GM23338 (cell line): Measurements from ENCODE around the gene UNKL. TPM values are rescaled to one million over a fixed set of nuclear protein-coding genes. Genes with fewer than 3 reads are reported as not detected.

ENCODE experiments used
- ATAC-seq: fragments of 200-7000 bp; cut with Tn5 transposase; 3 replicates; pipeline ENCODE4 v1.9.1; 2020
- DNase-seq: peaks from one replicate; pipeline ENCODE4 v3.0.0-alpha.2; 2015; ENCODE audit warnings: low spot score
- H2AFZ ChIP-seq: fragments of 200-600 bp; sonication (generic); 2 replicates; pipeline ENCODE4 v1.8.0; 2016; ENCODE audit warnings: antibody characterized with exemption, mild to moderate bottlenecking, moderate library complexity
- H3F3A ChIP-seq: fragments of 200-600 bp; sonication (generic); replicated peaks from 2 replicates; pipeline ENCODE4 v1.8.0; 2017; ENCODE audit warnings: antibody characterized with exemption, mixed run types, low read depth
- H3K27ac ChIP-seq: fragments of 200-600 bp; sonication (generic); 2 replicates; pipeline ENCODE4 v1.6.1; 2016; ENCODE audit warnings: low read depth
- H3K27me3 ChIP-seq: fragments of 200-600 bp; sonication (generic); 2 replicates; pipeline ENCODE4 v1.8.0; 2016; ENCODE audit warnings: mild to moderate bottlenecking, mixed run types, moderate library complexity; ENCODE audit not compliant: insufficient read depth
- H3K36me3 ChIP-seq: fragments of 200-600 bp; sonication (generic); 2 replicates; pipeline ENCODE4 v1.8.0; 2016; ENCODE audit warnings: mild to moderate bottlenecking; ENCODE audit not compliant: insufficient read depth
- H3K4me1 ChIP-seq: fragments of 200-600 bp; sonication (generic); 2 replicates; pipeline ENCODE4 v1.8.0; 2016; ENCODE audit warnings: mild to moderate bottlenecking, moderate library complexity; ENCODE audit not compliant: insufficient read depth
- H3K4me2 ChIP-seq: fragments of 200-600 bp; sonication (generic); 2 replicates; pipeline ENCODE4 v1.7.1; 2017; ENCODE audit warnings: mixed run types
- H3K4me3 ChIP-seq: fragments of 200-600 bp; sonication (generic); 2 replicates; pipeline ENCODE4 v1.6.1; 2016; ENCODE audit warnings: mixed run types
- H3K79me2 ChIP-seq: fragments of 200-600 bp; sonication (generic); replicated peaks from 2 replicates; pipeline ENCODE4 v1.8.0; 2017; ENCODE audit warnings: mild to moderate bottlenecking; ENCODE audit not compliant: insufficient read depth
- H3K9me2 ChIP-seq: fragments of 200-600 bp; sonication (generic); 2 replicates; pipeline ENCODE4 v1.8.0; 2017; ENCODE audit not compliant: insufficient read depth
- H4K20me1 ChIP-seq: fragments of 200-600 bp; sonication (generic); replicated peaks from 2 replicates; pipeline ENCODE4 v1.8.0; 2017; ENCODE audit warnings: mild to moderate bottlenecking; ENCODE audit not compliant: insufficient read depth
- H3K27ac Mint-ChIP-seq: 2 replicates; pipeline ENCODE4 v1.8.0; 2020; ENCODE audit warnings: inconsistent platforms, mild to moderate bottlenecking, moderate library complexity, mixed read lengths
- H3K27me3 Mint-ChIP-seq: 3 replicates; pipeline ENCODE4 v1.8.0; 2022; ENCODE audit warnings: low read depth, mild to moderate bottlenecking, moderate library complexity, mixed read lengths, inconsistent platforms; ENCODE audit not compliant: insufficient read depth, poor library complexity
- H3K36me3 Mint-ChIP-seq: 3 replicates; pipeline ENCODE4 v1.8.0; 2021; ENCODE audit warnings: low read depth, mild to moderate bottlenecking, inconsistent platforms, moderate library complexity, mixed read lengths
- H3K4me1 Mint-ChIP-seq: 3 replicates; pipeline ENCODE4 v1.8.0; 2020; ENCODE audit warnings: mild to moderate bottlenecking, inconsistent platforms, mixed read lengths
- H3K4me3 Mint-ChIP-seq: 3 replicates; pipeline ENCODE4 v1.8.0; 2021; ENCODE audit warnings: moderate library complexity, mild to moderate bottlenecking, inconsistent platforms, mixed read lengths
- H3K9me3 Mint-ChIP-seq: 3 replicates; pipeline ENCODE4 v1.8.0; 2020; ENCODE audit warnings: moderate library complexity, mild to moderate bottlenecking, inconsistent platforms, mixed read lengths
- CREB1 ChIP-seq: fragments of 250-450 bp; sonication (Bioruptor Pico); IDR thresholded peaks from 2 replicates; pipeline ENCODE4 v1.5.0; 2020; ENCODE audit warnings: low read depth, mild to moderate bottlenecking, moderate library complexity
- EZH2 ChIP-seq: fragments of 200-600 bp; sonication (generic); IDR thresholded peaks from one replicate; pipeline ENCODE4 v1.8.0; 2017; ENCODE audit warnings: antibody characterized with exemption, mild to moderate bottlenecking, low read depth; ENCODE audit not compliant: unreplicated experiment
- EZH2phosphoT487 ChIP-seq: fragments of 200-600 bp; sonication (generic); IDR thresholded peaks from one replicate; pipeline ENCODE4 v1.8.1; 2018; ENCODE audit warnings: antibody characterized with exemption; ENCODE audit not compliant: unreplicated experiment
- JUNB ChIP-seq: IDR thresholded peaks from one replicate; pipeline ENCODE4 v1.6.1; 2016; ENCODE audit warnings: antibody characterized with exemption; ENCODE audit not compliant: unreplicated experiment
- NANOG ChIP-seq: IDR thresholded peaks from 2 replicates; pipeline ENCODE4 v1.6.1; 2016; ENCODE audit warnings: antibody characterized with exemption, borderline replicate concordance
- POLR2AphosphoS5 ChIP-seq: IDR thresholded peaks from 2 replicates; pipeline ENCODE4 v1.6.1; 2016; ENCODE audit warnings: antibody characterized with exemption, low read depth
- STAT1 ChIP-seq: IDR thresholded peaks from one replicate; pipeline ENCODE4 v1.6.1; 2016; ENCODE audit warnings: antibody characterized with exemption; ENCODE audit not compliant: unreplicated experiment
- ZNF114 ChIP-seq: fragments of 250-450 bp; sonication (Bioruptor Pico); IDR thresholded peaks from 2 replicates; pipeline ENCODE4 v1.5.0; 2020; ENCODE audit warnings: mild to moderate bottlenecking, moderate library complexity
- ZNF331 ChIP-seq: fragments of 250-450 bp; sonication (Bioruptor Pico); IDR thresholded peaks from 2 replicates; pipeline ENCODE4 v1.5.0; 2020; ENCODE audit warnings: low read depth, mild to moderate bottlenecking, moderate library complexity
- polyA plus RNA-seq: library from polyadenylated mRNA; unstranded; fragments of >200 nt; fragmentation: Nextera tagmentation; extraction: Ambion mirVana; gene quantifications from 2 replicates; pipeline ENCODE4 v1.2.1, GENCODE V29; 2016
- total RNA-seq: library from RNA; depleted of rRNA; stranded (reverse); fragments of >200 nt; shearing (Covaris generic); gene quantifications from 2 replicates; pipeline ENCODE4 v1.2.3, GENCODE V29; 2014
- TF ChIP-seq, protein P1 (sequence below), 2 experiments: fragments of 200-600 bp in 1 of 2; sonication (generic) in 1 of 2; conservative IDR thresholded peaks; 2 replicates each; pipeline versions ENCODE4 v1.5.1 to v1.6.1; 2016 to 2017; ENCODE audit warnings: antibody characterized with exemption in 2 of 2, low read depth in 2 of 2, mild to moderate bottlenecking in 2 of 2, moderate library complexity in 1 of 2
- TF ChIP-seq, protein P2 (sequence below): IDR thresholded peaks from one replicate; pipeline ENCODE4 v1.6.1; 2018; ENCODE audit warnings: antibody characterized with exemption; ENCODE audit not compliant: unreplicated experiment
- TF ChIP-seq, protein P3 (sequence below): fragments of 250-450 bp; sonication (Bioruptor Pico); IDR thresholded peaks from 2 replicates; pipeline ENCODE4 v1.5.0; 2020; ENCODE audit warnings: mild to moderate bottlenecking, moderate library complexity
- TF ChIP-seq, protein P4 (sequence below): IDR thresholded peaks from 2 replicates; pipeline ENCODE4 v1.6.1; 2016; ENCODE audit warnings: antibody characterized with exemption

Gene UNKL
- total and polyA plus RNA-seq, 2 experiments from 2014 or later: 16.7 to 28.7 TPM

DNA sequence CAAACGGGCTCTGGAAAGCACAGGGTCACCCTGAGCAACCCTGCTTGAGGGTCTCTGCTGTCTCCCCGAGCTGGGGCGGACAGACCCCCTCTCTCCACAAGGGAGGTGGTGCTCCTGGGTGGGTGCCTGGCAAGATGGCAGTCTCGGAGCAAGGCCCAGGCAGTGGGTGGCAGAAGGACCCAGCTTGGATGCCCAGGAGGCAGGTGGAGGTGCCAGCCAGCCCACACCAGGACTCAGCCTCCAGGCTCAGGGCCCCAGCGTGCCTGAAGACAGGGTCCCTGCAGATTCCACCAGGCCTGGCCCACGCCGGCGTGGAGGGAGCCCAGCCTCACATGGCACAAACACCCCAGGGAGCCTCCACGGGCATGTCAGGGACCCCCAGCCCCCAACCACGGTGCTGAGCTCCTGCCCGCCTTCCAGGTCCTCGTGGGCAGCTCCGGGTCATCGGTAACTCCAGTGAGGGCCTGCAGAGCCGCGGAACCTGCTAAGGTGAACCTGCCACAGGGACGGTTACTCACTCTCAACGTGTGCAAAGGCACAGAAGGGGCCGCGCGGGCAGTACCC is 20.8 kb downstream of the UNKL start:
- Histone ChIP-seq H3K4me1 (no peaks in the 10 kb centered on the region), H2AFZ (no peak overlapping the region), H3K4me3 (no peak overlapping the region), H3K4me2 (no peak overlapping the region), H3K36me3 (no peaks in the 10 kb centered on the region), H3K27me3 (no peaks in the 10 kb centered on the region), H3K9me2 (no peaks in the 10 kb centered on the region), H4K20me1 (no peaks in the 10 kb centered on the region; the same call in 1 of the 2 replicates), H3K79me2 (no peaks in the 10 kb centered on the region), H3K27ac (no peak overlapping the region), H3F3A (no peaks in the 10 kb centered on the region)
- TF ChIP-seq CREB1 (CRISPR knock-in tag): no peak
- no peak for TF ChIP-seq NANOG
- TF ChIP-seq POLR2AphosphoS5: no peak
- TF ChIP-seq ZNF331 (CRISPR knock-in tag): no peak
- TF ChIP-seq EZH2: no peak
- TF ChIP-seq ZNF114 (CRISPR knock-in tag): no peak
- TF ChIP-seq EZH2phosphoT487: no peak
- TF ChIP-seq, protein P1, sequence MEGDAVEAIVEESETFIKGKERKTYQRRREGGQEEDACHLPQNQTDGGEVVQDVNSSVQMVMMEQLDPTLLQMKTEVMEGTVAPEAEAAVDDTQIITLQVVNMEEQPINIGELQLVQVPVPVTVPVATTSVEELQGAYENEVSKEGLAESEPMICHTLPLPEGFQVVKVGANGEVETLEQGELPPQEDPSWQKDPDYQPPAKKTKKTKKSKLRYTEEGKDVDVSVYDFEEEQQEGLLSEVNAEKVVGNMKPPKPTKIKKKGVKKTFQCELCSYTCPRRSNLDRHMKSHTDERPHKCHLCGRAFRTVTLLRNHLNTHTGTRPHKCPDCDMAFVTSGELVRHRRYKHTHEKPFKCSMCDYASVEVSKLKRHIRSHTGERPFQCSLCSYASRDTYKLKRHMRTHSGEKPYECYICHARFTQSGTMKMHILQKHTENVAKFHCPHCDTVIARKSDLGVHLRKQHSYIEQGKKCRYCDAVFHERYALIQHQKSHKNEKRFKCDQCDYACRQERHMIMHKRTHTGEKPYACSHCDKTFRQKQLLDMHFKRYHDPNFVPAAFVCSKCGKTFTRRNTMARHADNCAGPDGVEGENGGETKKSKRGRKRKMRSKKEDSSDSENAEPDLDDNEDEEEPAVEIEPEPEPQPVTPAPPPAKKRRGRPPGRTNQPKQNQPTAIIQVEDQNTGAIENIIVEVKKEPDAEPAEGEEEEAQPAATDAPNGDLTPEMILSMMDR (conservative IDR thresholded peaks at IDR 0.05; ENCODE audit: low read depth in 2 of 2): no peak
- TF ChIP-seq, protein P2, sequence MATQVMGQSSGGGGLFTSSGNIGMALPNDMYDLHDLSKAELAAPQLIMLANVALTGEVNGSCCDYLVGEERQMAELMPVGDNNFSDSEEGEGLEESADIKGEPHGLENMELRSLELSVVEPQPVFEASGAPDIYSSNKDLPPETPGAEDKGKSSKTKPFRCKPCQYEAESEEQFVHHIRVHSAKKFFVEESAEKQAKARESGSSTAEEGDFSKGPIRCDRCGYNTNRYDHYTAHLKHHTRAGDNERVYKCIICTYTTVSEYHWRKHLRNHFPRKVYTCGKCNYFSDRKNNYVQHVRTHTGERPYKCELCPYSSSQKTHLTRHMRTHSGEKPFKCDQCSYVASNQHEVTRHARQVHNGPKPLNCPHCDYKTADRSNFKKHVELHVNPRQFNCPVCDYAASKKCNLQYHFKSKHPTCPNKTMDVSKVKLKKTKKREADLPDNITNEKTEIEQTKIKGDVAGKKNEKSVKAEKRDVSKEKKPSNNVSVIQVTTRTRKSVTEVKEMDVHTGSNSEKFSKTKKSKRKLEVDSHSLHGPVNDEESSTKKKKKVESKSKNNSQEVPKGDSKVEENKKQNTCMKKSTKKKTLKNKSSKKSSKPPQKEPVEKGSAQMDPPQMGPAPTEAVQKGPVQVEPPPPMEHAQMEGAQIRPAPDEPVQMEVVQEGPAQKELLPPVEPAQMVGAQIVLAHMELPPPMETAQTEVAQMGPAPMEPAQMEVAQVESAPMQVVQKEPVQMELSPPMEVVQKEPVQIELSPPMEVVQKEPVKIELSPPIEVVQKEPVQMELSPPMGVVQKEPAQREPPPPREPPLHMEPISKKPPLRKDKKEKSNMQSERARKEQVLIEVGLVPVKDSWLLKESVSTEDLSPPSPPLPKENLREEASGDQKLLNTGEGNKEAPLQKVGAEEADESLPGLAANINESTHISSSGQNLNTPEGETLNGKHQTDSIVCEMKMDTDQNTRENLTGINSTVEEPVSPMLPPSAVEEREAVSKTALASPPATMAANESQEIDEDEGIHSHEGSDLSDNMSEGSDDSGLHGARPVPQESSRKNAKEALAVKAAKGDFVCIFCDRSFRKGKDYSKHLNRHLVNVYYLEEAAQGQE: no peak
- no peak for TF ChIP-seq STAT1
- TF ChIP-seq, protein P3, sequence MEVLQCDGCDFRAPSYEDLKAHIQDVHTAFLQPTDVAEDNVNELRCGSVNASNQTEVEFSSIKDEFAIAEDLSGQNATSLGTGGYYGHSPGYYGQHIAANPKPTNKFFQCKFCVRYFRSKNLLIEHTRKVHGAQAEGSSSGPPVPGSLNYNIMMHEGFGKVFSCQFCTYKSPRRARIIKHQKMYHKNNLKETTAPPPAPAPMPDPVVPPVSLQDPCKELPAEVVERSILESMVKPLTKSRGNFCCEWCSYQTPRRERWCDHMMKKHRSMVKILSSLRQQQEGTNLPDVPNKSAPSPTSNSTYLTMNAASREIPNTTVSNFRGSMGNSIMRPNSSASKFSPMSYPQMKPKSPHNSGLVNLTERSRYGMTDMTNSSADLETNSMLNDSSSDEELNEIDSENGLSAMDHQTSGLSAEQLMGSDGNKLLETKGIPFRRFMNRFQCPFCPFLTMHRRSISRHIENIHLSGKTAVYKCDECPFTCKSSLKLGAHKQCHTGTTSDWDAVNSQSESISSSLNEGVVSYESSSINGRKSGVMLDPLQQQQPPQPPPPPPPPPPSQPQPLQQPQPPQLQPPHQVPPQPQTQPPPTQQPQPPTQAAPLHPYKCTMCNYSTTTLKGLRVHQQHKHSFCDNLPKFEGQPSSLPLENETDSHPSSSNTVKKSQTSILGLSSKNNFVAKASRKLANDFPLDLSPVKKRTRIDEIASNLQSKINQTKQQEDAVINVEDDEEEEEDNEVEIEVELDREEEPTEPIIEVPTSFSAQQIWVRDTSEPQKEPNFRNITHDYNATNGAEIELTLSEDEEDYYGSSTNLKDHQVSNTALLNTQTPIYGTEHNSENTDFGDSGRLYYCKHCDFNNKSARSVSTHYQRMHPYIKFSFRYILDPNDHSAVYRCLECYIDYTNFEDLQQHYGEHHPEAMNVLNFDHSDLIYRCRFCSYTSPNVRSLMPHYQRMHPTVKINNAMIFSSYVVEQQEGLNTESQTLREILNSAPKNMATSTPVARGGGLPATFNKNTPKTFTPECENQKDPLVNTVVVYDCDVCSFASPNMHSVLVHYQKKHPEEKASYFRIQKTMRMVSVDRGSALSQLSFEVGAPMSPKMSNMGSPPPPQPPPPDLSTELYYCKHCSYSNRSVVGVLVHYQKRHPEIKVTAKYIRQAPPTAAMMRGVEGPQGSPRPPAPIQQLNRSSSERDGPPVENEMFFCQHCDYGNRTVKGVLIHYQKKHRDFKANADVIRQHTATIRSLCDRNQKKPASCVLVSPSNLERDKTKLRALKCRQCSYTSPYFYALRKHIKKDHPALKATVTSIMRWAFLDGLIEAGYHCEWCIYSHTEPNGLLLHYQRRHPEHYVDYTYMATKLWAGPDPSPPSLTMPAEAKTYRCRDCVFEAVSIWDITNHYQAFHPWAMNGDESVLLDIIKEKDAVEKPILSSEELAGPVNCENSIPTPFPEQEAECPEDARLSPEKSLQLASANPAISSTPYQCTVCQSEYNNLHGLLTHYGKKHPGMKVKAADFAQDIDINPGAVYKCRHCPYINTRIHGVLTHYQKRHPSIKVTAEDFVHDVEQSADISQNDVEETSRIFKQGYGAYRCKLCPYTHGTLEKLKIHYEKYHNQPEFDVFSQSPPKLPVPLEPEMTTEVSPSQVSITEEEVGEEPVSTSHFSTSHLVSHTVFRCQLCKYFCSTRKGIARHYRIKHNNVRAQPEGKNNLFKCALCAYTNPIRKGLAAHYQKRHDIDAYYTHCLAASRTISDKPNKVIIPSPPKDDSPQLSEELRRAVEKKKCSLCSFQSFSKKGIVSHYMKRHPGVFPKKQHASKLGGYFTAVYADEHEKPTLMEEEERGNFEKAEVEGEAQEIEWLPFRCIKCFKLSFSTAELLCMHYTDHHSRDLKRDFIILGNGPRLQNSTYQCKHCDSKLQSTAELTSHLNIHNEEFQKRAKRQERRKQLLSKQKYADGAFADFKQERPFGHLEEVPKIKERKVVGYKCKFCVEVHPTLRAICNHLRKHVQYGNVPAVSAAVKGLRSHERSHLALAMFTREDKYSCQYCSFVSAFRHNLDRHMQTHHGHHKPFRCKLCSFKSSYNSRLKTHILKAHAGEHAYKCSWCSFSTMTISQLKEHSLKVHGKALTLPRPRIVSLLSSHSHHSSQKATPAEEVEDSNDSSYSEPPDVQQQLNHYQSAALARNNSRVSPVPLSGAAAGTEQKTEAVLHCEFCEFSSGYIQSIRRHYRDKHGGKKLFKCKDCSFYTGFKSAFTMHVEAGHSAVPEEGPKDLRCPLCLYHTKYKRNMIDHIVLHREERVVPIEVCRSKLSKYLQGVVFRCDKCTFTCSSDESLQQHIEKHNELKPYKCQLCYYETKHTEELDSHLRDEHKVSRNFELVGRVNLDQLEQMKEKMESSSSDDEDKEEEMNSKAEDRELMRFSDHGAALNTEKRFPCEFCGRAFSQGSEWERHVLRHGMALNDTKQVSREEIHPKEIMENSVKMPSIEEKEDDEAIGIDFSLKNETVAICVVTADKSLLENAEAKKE: no peak
- TF ChIP-seq, protein P4, sequence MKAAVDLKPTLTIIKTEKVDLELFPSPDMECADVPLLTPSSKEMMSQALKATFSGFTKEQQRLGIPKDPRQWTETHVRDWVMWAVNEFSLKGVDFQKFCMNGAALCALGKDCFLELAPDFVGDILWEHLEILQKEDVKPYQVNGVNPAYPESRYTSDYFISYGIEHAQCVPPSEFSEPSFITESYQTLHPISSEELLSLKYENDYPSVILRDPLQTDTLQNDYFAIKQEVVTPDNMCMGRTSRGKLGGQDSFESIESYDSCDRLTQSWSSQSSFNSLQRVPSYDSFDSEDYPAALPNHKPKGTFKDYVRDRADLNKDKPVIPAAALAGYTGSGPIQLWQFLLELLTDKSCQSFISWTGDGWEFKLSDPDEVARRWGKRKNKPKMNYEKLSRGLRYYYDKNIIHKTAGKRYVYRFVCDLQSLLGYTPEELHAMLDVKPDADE: no peak
- no peak for TF ChIP-seq JUNB
- no peak for DNase-seq
- Mint-ChIP-seq H3K36me3 (peaks cover 4% of the 10 kb centered on the region; the same call in 2 of the 3 replicates), H3K4me1 (no peaks in the 10 kb centered on the region; the same call in 2 of the 3 replicates), H3K9me3 (no peaks in the 10 kb centered on the region), H3K27ac (no peak overlapping the region), H3K27me3 (peaks cover 6% of the 10 kb centered on the region), H3K4me3 (no peak overlapping the region)
- ATAC-seq: no peak
